ENCODE data around the gene ELOVL5.
"Not testable (repeated sequence)": the region's sequence is repeated elsewhere in the genome, so short reads cannot be mapped to it uniquely, and the experiment has no call there.

ELOVL5 gene

GRCh38 chr6:53348371-53349208 lies at the start of gene ELOVL5:
Gene ELOVL5, minus strand, starts transcription at chr6:53348950. Its CDS starts 53,251 bp downstream, at chr6:53295699.
- DNase-seq (ENCODE audit: low read depth) = peak; percentile 97

GRCh38 chr6:53397283-53397682 lies 48.5 kb upstream of the ELOVL5 start:
- DNase-seq (ENCODE audit: low read depth) = no peak

GRCh38 chr6:53395986-53396385 lies 47.2 kb upstream of the ELOVL5 start:
- DNase-seq (ENCODE audit: low read depth) = no peak

- no peak for DNase-seq (ENCODE audit: low read depth)
Observed at GRCh38 chr6:53394704-53395103, 46.0 kb upstream of the ELOVL5 start.

- DNase-seq (ENCODE audit: low read depth) = no peak
Observed at GRCh38 chr6:53391170-53391569, 42.4 kb upstream of the ELOVL5 start.

- no peak for DNase-seq (ENCODE audit: low read depth)
Observed at GRCh38 chr6:53390010-53390409, 41.3 kb upstream of the ELOVL5 start.

- DNase-seq (ENCODE audit: low read depth) = not testable (repeated sequence)
Observed at GRCh38 chr6:53388615-53389014, 39.9 kb upstream of the ELOVL5 start.

- no peak for DNase-seq (ENCODE audit: low read depth)
Observed at GRCh38 chr6:53382421-53382820, 33.7 kb upstream of the ELOVL5 start.

GRCh38 chr6:53378208-53378607 lies 29.5 kb upstream of the ELOVL5 start:
- DNase-seq (ENCODE audit: low read depth) = no peak

- DNase-seq (ENCODE audit: low read depth) = no peak
Observed at GRCh38 chr6:53377793-53378192, 29.0 kb upstream of the ELOVL5 start.

GRCh38 chr6:53377289-53377688 lies 28.5 kb upstream of the ELOVL5 start:
- no peak for DNase-seq (ENCODE audit: low read depth)

- no peak for DNase-seq (ENCODE audit: low read depth)
Observed at GRCh38 chr6:53376661-53377226, 28.0 kb upstream of the ELOVL5 start.

GRCh38 chr6:53375847-53376246 lies 27.1 kb upstream of the ELOVL5 start:
- no peak for DNase-seq (ENCODE audit: low read depth)

GRCh38 chr6:53373638-53374037 lies 24.9 kb upstream of the ELOVL5 start:
- no peak for DNase-seq (ENCODE audit: low read depth)

GRCh38 chr6:53369876-53370515 lies 21.2 kb upstream of the ELOVL5 start:
- no peak for DNase-seq (ENCODE audit: low read depth)

GRCh38 chr6:53369051-53369450 lies 20.3 kb upstream of the ELOVL5 start:
- DNase-seq (ENCODE audit: low read depth) = no peak

GRCh38 chr6:53366128-53366641 lies 17.4 kb upstream of the ELOVL5 start:
- DNase-seq (ENCODE audit: low read depth) = no peak

GRCh38 chr6:53363341-53364079 lies 14.8 kb upstream of the ELOVL5 start:
- DNase-seq (ENCODE audit: low read depth) = no peak

- DNase-seq (ENCODE audit: low read depth) = no peak
Observed at GRCh38 chr6:53361549-53362031, 12.8 kb upstream of the ELOVL5 start.

GRCh38 chr6:53360093-53360912 lies 11.6 kb upstream of the ELOVL5 start:
- DNase-seq (ENCODE audit: low read depth) = no peak

- no peak for DNase-seq (ENCODE audit: low read depth)
Observed at GRCh38 chr6:53359843-53360092, 11.0 kb upstream of the ELOVL5 start.
